Neural cell (in vitro differentiated cells): ENCODE data around the gene CLASP2. TPM values are rescaled to one million over a fixed set of nuclear protein-coding genes. Genes with fewer than 3 reads are reported as not detected.

Experiments used
- H2AFZ ChIP-seq: fragments of 200-600, 300-800 bp; sonication (generic), shearing (Covaris generic); 2 replicates; pipeline ENCODE4 v1.6.0; 2014; ENCODE audit warnings: low read depth, mild to moderate bottlenecking, antibody characterized with exemption, low read length, moderate library complexity
- H3F3A ChIP-seq: fragments of 200-600 bp; shearing (Covaris generic); 2 replicates; pipeline ENCODE4 v1.6.1; 2016; ENCODE audit warnings: mild to moderate bottlenecking, moderate library complexity, mixed read lengths, antibody characterized with exemption, low read length; ENCODE audit not compliant: insufficient read depth, poor library complexity, severe bottlenecking
- H3K27ac ChIP-seq: fragments of 200-600, 300-800 bp; sonication (generic), shearing (Covaris generic); 2 replicates; pipeline ENCODE4 v1.5.1; 2014; ENCODE audit warnings: mild to moderate bottlenecking, low read length, moderate library complexity
- H3K27me3 ChIP-seq: fragments of 300-800, 200-600 bp; sonication (generic), shearing (Covaris generic); 2 replicates; pipeline ENCODE4 v1.6.0; 2014; ENCODE audit warnings: mild to moderate bottlenecking, low read depth, low read length, moderate library complexity; ENCODE audit not compliant: insufficient read depth
- H3K36me3 ChIP-seq: fragments of 300-800, 200-600 bp; sonication (generic), shearing (Covaris generic); 2 replicates; pipeline ENCODE4 v1.5.1; 2014; ENCODE audit warnings: mild to moderate bottlenecking, antibody characterized with exemption, low read length, moderate library complexity; ENCODE audit not compliant: insufficient read depth
- H3K4me2 ChIP-seq: fragments of 300-800, 200-600 bp; sonication (generic), shearing (Covaris generic); 2 replicates; pipeline ENCODE4 v1.6.0; 2014; ENCODE audit warnings: mild to moderate bottlenecking, low read length
- H3K4me3 ChIP-seq: fragments of 300-800, 200-600 bp; sonication (generic), shearing (Covaris generic); 2 replicates; pipeline ENCODE4 v1.5.1; 2014; ENCODE audit warnings: mild to moderate bottlenecking, low read length, moderate library complexity
- H3K79me2 ChIP-seq: fragments of 200-600 bp; shearing (Covaris generic); replicated peaks from 2 replicates; pipeline ENCODE4 v1.6.0; 2014; ENCODE audit warnings: mild to moderate bottlenecking, low read length, moderate library complexity; ENCODE audit not compliant: insufficient read depth
- H3K9ac ChIP-seq: fragments of 300-800, 200-600 bp; sonication (generic), shearing (Covaris generic); 2 replicates; pipeline ENCODE4 v1.6.1; 2016; ENCODE audit warnings: mild to moderate bottlenecking, low read length, mixed read lengths
- H3K9me2 ChIP-seq: fragments of 200-600 bp; shearing (Covaris generic); 2 replicates; pipeline ENCODE4 v1.6.1; 2016; ENCODE audit warnings: mild to moderate bottlenecking, low read length, mixed read lengths; ENCODE audit not compliant: insufficient read depth
- H3K9me3 ChIP-seq: fragments of 200-600, 300-800 bp; sonication (generic), shearing (Covaris generic); 2 replicates; pipeline ENCODE4 v1.6.1; 2016; ENCODE audit warnings: mild to moderate bottlenecking, mixed run types, low read length, moderate library complexity, mixed read lengths
- H4K20me1 ChIP-seq: fragments of 200-600 bp; shearing (Covaris generic); 2 replicates; pipeline ENCODE4 v1.6.1; 2016; ENCODE audit warnings: mild to moderate bottlenecking, mixed run types; ENCODE audit not compliant: insufficient read depth
- CTCF ChIP-seq: fragments of 450-650 bp; IDR thresholded peaks from 2 replicates; pipeline ENCODE4 v1.5.1; 2014; ENCODE audit warnings: antibody characterized with exemption, mild to moderate bottlenecking, moderate library complexity; ENCODE audit not compliant: poor library complexity, severe bottlenecking
- EP300 ChIP-seq: fragments of 450-650 bp; conservative IDR thresholded peaks from 2 replicates; pipeline ENCODE4 v1.6.1; 2014; ENCODE audit warnings: antibody characterized with exemption, mild to moderate bottlenecking, moderate library complexity; ENCODE audit not compliant: poor library complexity, severe bottlenecking
- EZH2 ChIP-seq: fragments of 200-600, 300-800 bp; shearing (Covaris generic), sonication (generic); IDR thresholded peaks from 2 replicates; pipeline ENCODE4 v1.6.1; 2014; ENCODE audit warnings: antibody characterized with exemption, low read length, borderline replicate concordance, mild to moderate bottlenecking; ENCODE audit not compliant: insufficient read depth, poor library complexity, severe bottlenecking
- MXI1 ChIP-seq: fragments of 450-650 bp; conservative IDR thresholded peaks from 2 replicates; pipeline ENCODE4 v1.6.1; 2014; ENCODE audit warnings: antibody characterized with exemption, mild to moderate bottlenecking; ENCODE audit not compliant: poor library complexity, severe bottlenecking
- POLR2AphosphoS5 ChIP-seq: IDR thresholded peaks from 2 replicates; pipeline ENCODE4 v1.6.1; 2012
- RAD21 ChIP-seq: fragments of 450-650 bp; conservative IDR thresholded peaks from 2 replicates; pipeline ENCODE4 v1.6.1; 2014; ENCODE audit warnings: antibody characterized with exemption, mild to moderate bottlenecking, moderate library complexity
- REST ChIP-seq: IDR thresholded peaks from 2 replicates; pipeline ENCODE4 v1.6.1; 2012; ENCODE audit warnings: borderline replicate concordance
- SMC3 ChIP-seq: fragments of 450-650 bp; conservative IDR thresholded peaks from 2 replicates; pipeline ENCODE4 v1.6.1; 2014; ENCODE audit warnings: antibody characterized with exemption, mild to moderate bottlenecking, moderate library complexity; ENCODE audit not compliant: poor library complexity
- TAF1 ChIP-seq: IDR thresholded peaks from 2 replicates; pipeline ENCODE4 v1.6.1; 2012; ENCODE audit warnings: low read depth
- polyA plus RNA-seq: library from polyadenylated mRNA; depleted of rRNA; stranded (reverse); fragments of >200 nt; gene quantifications from 2 replicates; pipeline ENCODE4 v1.2.3, GENCODE V29; 2014

The CLASP2 gene
- polyA plus RNA-seq, 1 donor from 2014 or later: 938 TPM

- no peaks in the 10 kb centered on the region for H4K20me1 ChIP-seq
- no peak overlapping the region for H2AFZ ChIP-seq
- H3K27ac ChIP-seq: peak overlapping the region; percentile 57
- no peaks in the 10 kb centered on the region for H3F3A ChIP-seq
- H3K36me3 ChIP-seq: no peaks in the 10 kb centered on the region
- H3K9me3 ChIP-seq: no peaks in the 10 kb centered on the region
- H3K27me3 ChIP-seq: no peaks in the 10 kb centered on the region
- TF ChIP-seq SMC3 (no peak), POLR2AphosphoS5 (peak; percentile 60), REST (no peak), TAF1 (no peak), MXI1 (no peak), EP300 (peak; percentile 94), RAD21 (no peak), EZH2 (no peak)
- H3K79me2 ChIP-seq: no peaks in the 10 kb centered on the region
- H3K9ac ChIP-seq: no peak overlapping the region
- no peaks in the 10 kb centered on the region for H3K9me2 ChIP-seq
- H3K4me3 ChIP-seq: no peak overlapping the region
- no peak overlapping the region for H3K4me2 ChIP-seq
Measured at GRCh38 chr3:33668618-33669017, 49.4 kb downstream of the CLASP2 start.

- H3K27me3 ChIP-seq: no peaks in the 10 kb centered on the region
- H3K9ac ChIP-seq: no peak overlapping the region
- peaks cover 4% of the 10 kb centered on the region for H3F3A ChIP-seq
- H4K20me1 ChIP-seq: no peaks in the 10 kb centered on the region
- H3K27ac ChIP-seq: no peak overlapping the region
- no peak overlapping the region for H3K4me3 ChIP-seq
- H3K9me3 ChIP-seq: no peaks in the 10 kb centered on the region
- no peaks in the 10 kb centered on the region for H3K79me2 ChIP-seq
- TF ChIP-seq REST (no peak), EP300 (no peak), POLR2AphosphoS5 (no peak), RAD21 (no peak), TAF1 (no peak), MXI1 (no peak), SMC3 (no peak), CTCF (no peak), EZH2 (no peak)
- H3K9me2 ChIP-seq: no peaks in the 10 kb centered on the region
- no peak overlapping the region for H3K4me2 ChIP-seq
- H2AFZ ChIP-seq: no peak overlapping the region
- no peaks in the 10 kb centered on the region for H3K36me3 ChIP-seq
Measured at GRCh38 chr3:33665294-33665693, 52.8 kb downstream of the CLASP2 start.
